NB4 (cell line): ENCODE results near the gene BBS9.

ENCODE experiments used
- DNase-seq: peaks from one replicate; pipeline ENCODE4 v3.0.0; 2010; ENCODE audit warnings: low read depth
- H3K4me3 ChIP-seq: one replicate; pipeline ENCODE4 v1.5.1; 2011; ENCODE audit warnings: mild to moderate bottlenecking, low read depth, low read length, moderate library complexity
- MYC ChIP-seq: IDR thresholded peaks from 2 replicates; pipeline ENCODE4 v1.6.1; 2011; ENCODE audit warnings: low read depth, low read length
- POLR2A ChIP-seq: IDR thresholded peaks from 2 replicates; pipeline ENCODE4 v1.6.1; 2011; ENCODE audit warnings: mild to moderate bottlenecking; ENCODE audit not compliant: insufficient read length; ENCODE audit errors: extremely low read depth
- TF ChIP-seq, protein P1 (sequence below): IDR thresholded peaks from one replicate; pipeline ENCODE4 v1.5.1; 2012; ENCODE audit warnings: low read depth, low read length
- TF ChIP-seq, protein P2 (sequence below): IDR thresholded peaks from 2 replicates; pipeline ENCODE4 v1.6.1; 2011; ENCODE audit warnings: low read depth, low read length

BBS9 gene

GRCh38 chr7:33449847-33450246 is 320.5 kb downstream of the BBS9 start:
- TF ChIP-seq, protein P1, sequence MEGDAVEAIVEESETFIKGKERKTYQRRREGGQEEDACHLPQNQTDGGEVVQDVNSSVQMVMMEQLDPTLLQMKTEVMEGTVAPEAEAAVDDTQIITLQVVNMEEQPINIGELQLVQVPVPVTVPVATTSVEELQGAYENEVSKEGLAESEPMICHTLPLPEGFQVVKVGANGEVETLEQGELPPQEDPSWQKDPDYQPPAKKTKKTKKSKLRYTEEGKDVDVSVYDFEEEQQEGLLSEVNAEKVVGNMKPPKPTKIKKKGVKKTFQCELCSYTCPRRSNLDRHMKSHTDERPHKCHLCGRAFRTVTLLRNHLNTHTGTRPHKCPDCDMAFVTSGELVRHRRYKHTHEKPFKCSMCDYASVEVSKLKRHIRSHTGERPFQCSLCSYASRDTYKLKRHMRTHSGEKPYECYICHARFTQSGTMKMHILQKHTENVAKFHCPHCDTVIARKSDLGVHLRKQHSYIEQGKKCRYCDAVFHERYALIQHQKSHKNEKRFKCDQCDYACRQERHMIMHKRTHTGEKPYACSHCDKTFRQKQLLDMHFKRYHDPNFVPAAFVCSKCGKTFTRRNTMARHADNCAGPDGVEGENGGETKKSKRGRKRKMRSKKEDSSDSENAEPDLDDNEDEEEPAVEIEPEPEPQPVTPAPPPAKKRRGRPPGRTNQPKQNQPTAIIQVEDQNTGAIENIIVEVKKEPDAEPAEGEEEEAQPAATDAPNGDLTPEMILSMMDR: no peak
- TF ChIP-seq POLR2A: no peak
- TF ChIP-seq MYC: no peak
- TF ChIP-seq, protein P2, sequence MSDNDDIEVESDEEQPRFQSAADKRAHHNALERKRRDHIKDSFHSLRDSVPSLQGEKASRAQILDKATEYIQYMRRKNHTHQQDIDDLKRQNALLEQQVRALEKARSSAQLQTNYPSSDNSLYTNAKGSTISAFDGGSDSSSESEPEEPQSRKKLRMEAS: no peak
- no peak for DNase-seq
- no peak overlapping the region for H3K4me3 ChIP-seq

- no peak overlapping the region for H3K4me3 ChIP-seq
- no peak for DNase-seq
- TF ChIP-seq POLR2A (no peak), MYC (no peak)
- TF ChIP-seq, protein P1: no peak
- TF ChIP-seq, protein P2: no peak
Observed at GRCh38 chr7:33452805-33453502, 323.6 kb downstream of the BBS9 start.

DNA sequence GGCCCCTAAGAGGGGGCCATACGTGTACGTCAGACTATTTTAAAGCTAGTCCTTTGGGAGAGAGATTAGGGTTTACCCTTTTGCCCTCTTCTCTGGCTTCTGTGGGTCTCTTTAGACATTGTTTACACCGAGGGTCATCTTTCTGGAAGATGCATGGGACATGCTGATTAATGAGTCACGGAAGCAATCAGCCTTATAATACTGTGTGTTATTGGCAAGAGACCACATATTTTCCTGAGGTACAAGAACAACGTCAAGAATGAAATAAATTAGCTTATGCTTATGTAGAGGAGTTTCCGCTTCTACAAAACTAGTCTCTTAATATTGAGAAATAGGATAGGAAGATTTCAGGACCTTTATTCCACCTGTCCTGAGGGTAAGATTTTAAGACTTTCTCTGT is 327.7 kb downstream of the BBS9 start:
- H3K4me3 ChIP-seq: no peak overlapping the region
- DNase-seq: no peak
- TF ChIP-seq, protein P2: no peak
- TF ChIP-seq, protein P1: no peak
- TF ChIP-seq MYC (no peak), POLR2A (no peak)

DNA sequence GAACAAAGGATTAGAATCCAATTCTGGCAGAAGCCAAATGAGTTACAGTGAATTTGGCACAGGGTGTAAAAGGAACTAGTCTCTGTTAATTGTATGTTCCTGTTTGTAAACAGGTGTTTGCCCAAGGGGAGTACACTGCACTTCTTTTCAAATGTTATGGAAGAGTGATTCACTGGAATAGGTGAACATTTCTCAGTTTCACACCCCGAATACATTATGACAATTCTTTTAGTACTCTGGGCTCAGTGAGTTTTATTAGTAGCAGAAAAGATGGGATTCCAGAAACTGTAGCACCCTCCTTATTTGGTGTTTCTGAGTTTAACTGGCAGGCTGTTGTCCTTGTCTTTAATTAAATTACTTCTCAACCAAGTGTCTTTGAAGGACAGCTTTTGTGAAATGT is 329.2 kb downstream of the BBS9 start:
- DNase-seq: no peak
- no peak for TF ChIP-seq POLR2A
- TF ChIP-seq, protein P2: no peak
- TF ChIP-seq, protein P1: no peak
- TF ChIP-seq MYC: no peak
- no peak overlapping the region for H3K4me3 ChIP-seq

- peak; percentile 43 for DNase-seq
- H3K4me3 ChIP-seq: no peak overlapping the region
- TF ChIP-seq, protein P2: no peak
- TF ChIP-seq, protein P1: peak; percentile 39
Observed at GRCh38 chr7:33459340-33459751, 330.0 kb downstream of the BBS9 start.
